ENCODE data around the gene DDHD1.
"Not testable (repeated sequence)": the region's sequence is repeated elsewhere in the genome, so short reads cannot be mapped to it uniquely, and the experiment has no call there.

GRCh38 chr14:53117479-53117878 is 35.6 kb downstream of the DDHD1 start:
- not testable (repeated sequence) for TF ChIP-seq POLR2A, CTCF, EP300 (IDR thresholded peaks at IDR 0.05)
